Activated naive CD4-positive, alpha-beta T cell treated with anti-CD3 and anti-CD28 coated beads, Interleukin-2, amount 10 ng/mL, durations not matched to agents 7 days and 5 days (primary cell): ENCODE measurements around the gene GRM7.

Experiments used
- CTCF ChIA-PET: fragments of 350-600 bp; sonication (Branson Sonifier 250); formaldehyde crosslinking; loops from one replicate; lab custom pipeline; 2021; ENCODE audit warnings: antibody characterized with exemption; lab: Charles Lee
- DNase-seq: peaks from one replicate; pipeline ENCODE4 v3.0.0-alpha.2; 2020
- H3K27ac Mint-ChIP-seq: one replicate; pipeline ENCODE4 v1.8.0; 2021; ENCODE audit warnings: mild to moderate bottlenecking, moderate library complexity, mixed read lengths
- H3K27me3 Mint-ChIP-seq: one replicate; pipeline ENCODE4 v1.8.0; 2021; ENCODE audit warnings: mild to moderate bottlenecking, mixed read lengths
- H3K36me3 Mint-ChIP-seq: one replicate; pipeline ENCODE4 v1.8.0; 2021; ENCODE audit warnings: mixed read lengths
- H3K4me1 Mint-ChIP-seq: one replicate; pipeline ENCODE4 v1.8.0; 2021; ENCODE audit warnings: mixed read lengths
- H3K4me3 Mint-ChIP-seq: one replicate; pipeline ENCODE4 v1.8.0; 2021; ENCODE audit warnings: mild to moderate bottlenecking, moderate library complexity, mixed read lengths
- H3K9me3 Mint-ChIP-seq: one replicate; pipeline ENCODE4 v1.8.0; 2021; ENCODE audit warnings: mixed read lengths

The GRM7 gene

GRCh38 chr3:7371693-7372572, 511.0 kb downstream of the GRM7 start:
- Mint-ChIP-seq H3K36me3 (no peaks in the 10 kb centered on the region), H3K9me3 (peaks cover 3% of the 10 kb centered on the region), H3K27ac (no peak overlapping the region), H3K4me3 (no peak overlapping the region), H3K4me1 (no peaks in the 10 kb centered on the region), H3K27me3 (no peaks in the 10 kb centered on the region)
- CTCF ChIA-PET, result no interaction called here
- DNase-seq, result no peak

DNA sequence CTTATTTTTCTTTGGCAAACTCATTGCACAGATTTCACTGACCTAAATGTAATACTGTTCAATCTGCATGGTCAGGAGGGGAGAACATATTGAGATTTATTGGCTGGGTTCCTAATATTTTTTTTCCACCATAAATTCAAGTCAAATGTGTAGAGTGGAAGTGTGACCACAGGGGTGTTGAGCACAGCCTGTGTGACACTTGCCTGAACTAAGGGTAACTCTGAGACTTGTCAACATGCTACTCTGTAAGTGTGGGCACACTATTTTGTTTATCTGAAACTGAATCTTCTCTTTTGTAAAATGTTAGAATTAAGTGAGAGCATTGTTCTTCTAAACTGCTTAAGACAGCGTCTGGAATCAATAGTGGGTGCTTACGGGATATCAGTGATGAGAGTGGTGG, 516.2 kb downstream of the GRM7 start:
- CTCF ChIA-PET, result no interaction called here
- H3K27ac Mint-ChIP-seq, result no peak overlapping the region
- DNase-seq, result no peak
- H3K27me3 Mint-ChIP-seq, result no peaks in the 10 kb centered on the region
- H3K9me3 Mint-ChIP-seq, result peaks cover 3% of the 10 kb centered on the region
- no peak overlapping the region for H3K4me3 Mint-ChIP-seq
- no peaks in the 10 kb centered on the region for H3K4me1 Mint-ChIP-seq
- no peaks in the 10 kb centered on the region for H3K36me3 Mint-ChIP-seq

DNA sequence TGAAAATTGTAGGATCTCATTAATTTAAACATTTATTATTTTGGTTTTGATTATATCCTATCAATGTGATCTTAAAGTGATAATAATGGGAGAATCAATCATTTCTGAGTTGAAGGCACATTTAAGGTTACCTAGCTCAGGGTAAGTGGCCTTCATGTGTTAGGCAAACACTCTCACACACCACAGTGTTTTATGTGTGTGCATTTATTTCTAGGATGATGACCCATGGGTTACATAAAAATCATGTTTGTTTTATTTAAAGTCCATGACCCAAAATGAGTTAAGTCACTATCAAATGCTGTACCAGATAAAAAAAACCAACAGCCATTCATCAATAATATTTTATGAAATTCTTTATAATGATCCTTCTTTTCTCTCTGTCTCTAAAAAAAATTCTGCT, 520.8 kb downstream of the GRM7 start:
- no peak overlapping the region for H3K4me3 Mint-ChIP-seq
- H3K36me3 Mint-ChIP-seq, result no peaks in the 10 kb centered on the region
- no peak overlapping the region for H3K27ac Mint-ChIP-seq
- no peak for DNase-seq
- CTCF ChIA-PET, result no interaction called here
- no peaks in the 10 kb centered on the region for H3K27me3 Mint-ChIP-seq
- H3K9me3 Mint-ChIP-seq, result no peaks in the 10 kb centered on the region
- no peaks in the 10 kb centered on the region for H3K4me1 Mint-ChIP-seq

DNA sequence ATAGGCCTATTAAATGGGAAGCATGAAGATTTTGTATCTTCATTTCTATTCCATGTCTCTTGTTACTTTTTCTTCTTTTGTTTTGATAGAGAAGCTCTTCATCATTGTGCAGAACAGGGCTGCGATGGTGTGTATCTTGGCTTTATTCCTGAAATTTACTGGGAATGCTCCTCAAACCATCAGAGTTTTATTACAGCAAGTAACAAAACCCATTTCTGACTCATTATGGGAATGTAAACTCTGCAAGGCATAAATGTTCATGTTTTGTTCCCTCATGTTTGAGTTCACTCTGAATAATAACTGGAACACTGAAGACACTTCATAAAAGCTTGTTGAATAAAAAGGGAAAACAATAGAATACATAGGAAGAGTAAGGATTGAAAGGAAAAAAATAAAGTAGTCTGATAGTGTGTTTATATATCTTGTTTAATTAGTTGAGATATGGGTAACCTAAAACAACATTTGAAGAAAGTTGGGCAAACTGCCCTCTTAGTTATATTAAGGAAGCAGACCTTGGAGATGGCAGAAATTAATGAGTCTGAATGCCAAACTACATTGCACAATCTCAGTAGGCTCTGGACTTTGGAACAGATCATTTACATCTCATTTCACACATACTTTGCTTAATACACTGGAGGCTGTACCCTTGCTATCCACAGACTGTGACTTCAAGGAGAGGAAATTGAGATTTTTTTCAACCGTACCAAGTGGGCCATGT, 521.5 kb downstream of the GRM7 start:
- CTCF ChIA-PET, result no interaction called here
- Mint-ChIP-seq H3K4me3 (no peak overlapping the region), H3K9me3 (no peaks in the 10 kb centered on the region), H3K27ac (no peak overlapping the region), H3K4me1 (no peaks in the 10 kb centered on the region), H3K36me3 (no peaks in the 10 kb centered on the region), H3K27me3 (no peaks in the 10 kb centered on the region)
- DNase-seq, result no peak

- no peak overlapping the region for H3K4me3 Mint-ChIP-seq
- no peaks in the 10 kb centered on the region for H3K27me3 Mint-ChIP-seq
- H3K4me1 Mint-ChIP-seq, result no peaks in the 10 kb centered on the region
- H3K9me3 Mint-ChIP-seq, result no peaks in the 10 kb centered on the region
- CTCF ChIA-PET, result no interaction called here
- DNase-seq, result no peak
- H3K36me3 Mint-ChIP-seq, result no peaks in the 10 kb centered on the region
- H3K27ac Mint-ChIP-seq, result no peak overlapping the region
These were observed 524.7 kb downstream of the GRM7 start for GRCh38 chr3:7385635-7386034.

- no peak overlapping the region for H3K27ac Mint-ChIP-seq
- H3K27me3 Mint-ChIP-seq, result no peaks in the 10 kb centered on the region
- no peaks in the 10 kb centered on the region for H3K36me3 Mint-ChIP-seq
- CTCF ChIA-PET, result no interaction called here
- no peak for DNase-seq
- peaks cover 2% of the 10 kb centered on the region for H3K9me3 Mint-ChIP-seq
- no peak overlapping the region for H3K4me3 Mint-ChIP-seq
- H3K4me1 Mint-ChIP-seq, result no peaks in the 10 kb centered on the region
These were observed 527.1 kb downstream of the GRM7 start for GRCh38 chr3:7388026-7388425.

GRCh38 chr3:7392206-7392605, 531.3 kb downstream of the GRM7 start:
- no peaks in the 10 kb centered on the region for H3K27me3 Mint-ChIP-seq
- no peak overlapping the region for H3K27ac Mint-ChIP-seq
- peaks cover 4% of the 10 kb centered on the region for H3K9me3 Mint-ChIP-seq
- no peaks in the 10 kb centered on the region for H3K4me1 Mint-ChIP-seq
- CTCF ChIA-PET, result no interaction called here
- H3K4me3 Mint-ChIP-seq, result no peak overlapping the region
- no peak for DNase-seq
- H3K36me3 Mint-ChIP-seq, result no peaks in the 10 kb centered on the region

- Mint-ChIP-seq H3K4me1 (no peaks in the 10 kb centered on the region), H3K4me3 (no peak overlapping the region), H3K9me3 (peaks cover 4% of the 10 kb centered on the region), H3K27ac (no peak overlapping the region), H3K36me3 (no peaks in the 10 kb centered on the region), H3K27me3 (no peaks in the 10 kb centered on the region)
- CTCF ChIA-PET, result no interaction called here
- DNase-seq, result no peak
These were observed 533.2 kb downstream of the GRM7 start for GRCh38 chr3:7393944-7394605.

GRCh38 chr3:7396534-7396933, 535.6 kb downstream of the GRM7 start:
- Mint-ChIP-seq H3K4me1 (no peaks in the 10 kb centered on the region), H3K36me3 (no peaks in the 10 kb centered on the region), H3K4me3 (no peak overlapping the region), H3K27me3 (no peaks in the 10 kb centered on the region), H3K9me3 (peaks cover 4% of the 10 kb centered on the region), H3K27ac (no peak overlapping the region)
- DNase-seq, result no peak
- CTCF ChIA-PET, result no interaction called here

DNA sequence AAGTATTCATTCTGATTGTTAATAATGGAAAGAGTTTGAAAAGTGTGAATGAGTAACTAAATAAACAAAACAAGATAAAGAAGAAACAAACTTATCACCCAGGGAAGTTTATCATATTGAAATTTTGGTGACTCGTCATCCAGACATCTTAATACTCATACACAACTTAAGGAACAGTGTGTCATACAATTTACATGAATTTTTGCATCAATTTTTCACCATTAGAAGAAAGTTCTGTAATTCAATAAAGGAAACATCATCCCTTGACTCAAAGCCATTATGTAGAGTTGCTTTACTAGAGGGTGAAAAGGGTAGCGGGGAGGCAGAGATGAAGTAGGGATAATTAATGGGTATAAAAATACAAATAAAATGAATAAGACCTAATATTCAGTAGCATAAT, 536.2 kb downstream of the GRM7 start:
- CTCF ChIA-PET, result no interaction called here
- Mint-ChIP-seq H3K36me3 (no peaks in the 10 kb centered on the region), H3K4me1 (no peaks in the 10 kb centered on the region), H3K4me3 (no peak overlapping the region), H3K27me3 (no peaks in the 10 kb centered on the region), H3K9me3 (peaks cover 2% of the 10 kb centered on the region), H3K27ac (no peak overlapping the region)
- DNase-seq, result no peak

DNA sequence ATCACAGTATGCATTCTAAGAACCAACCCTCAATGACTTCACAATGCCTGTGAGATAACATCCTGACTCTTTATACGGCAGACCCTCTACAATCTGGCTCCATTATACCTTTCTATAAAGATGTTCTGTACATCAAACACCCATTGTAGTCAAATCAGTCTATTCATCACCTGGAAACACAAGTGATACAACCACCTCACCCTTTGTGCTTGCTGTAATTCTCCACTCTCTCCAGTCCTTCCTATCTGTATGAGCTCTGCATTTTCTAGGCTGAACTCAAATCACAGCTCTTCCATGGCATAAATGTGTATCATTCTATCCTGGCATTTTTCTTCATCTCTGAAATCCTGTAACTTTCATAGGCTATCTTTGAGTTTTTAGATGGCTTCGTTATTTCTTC, 539.4 kb downstream of the GRM7 start:
- H3K9me3 Mint-ChIP-seq, result no peaks in the 10 kb centered on the region
- H3K4me1 Mint-ChIP-seq, result no peaks in the 10 kb centered on the region
- H3K36me3 Mint-ChIP-seq, result no peaks in the 10 kb centered on the region
- H3K27ac Mint-ChIP-seq, result no peak overlapping the region
- DNase-seq, result no peak
- H3K27me3 Mint-ChIP-seq, result no peaks in the 10 kb centered on the region
- CTCF ChIA-PET, result no interaction called here
- no peak overlapping the region for H3K4me3 Mint-ChIP-seq

GRCh38 chr3:7401418-7401817, 540.5 kb downstream of the GRM7 start:
- Mint-ChIP-seq H3K27ac (no peak overlapping the region), H3K9me3 (no peaks in the 10 kb centered on the region), H3K4me3 (no peak overlapping the region), H3K4me1 (no peaks in the 10 kb centered on the region), H3K36me3 (no peaks in the 10 kb centered on the region), H3K27me3 (no peaks in the 10 kb centered on the region)
- DNase-seq, result no peak
- CTCF ChIA-PET, result no interaction called here

- no peaks in the 10 kb centered on the region for H3K9me3 Mint-ChIP-seq
- no peak overlapping the region for H3K27ac Mint-ChIP-seq
- no peaks in the 10 kb centered on the region for H3K4me1 Mint-ChIP-seq
- no peak for DNase-seq
- no peaks in the 10 kb centered on the region for H3K36me3 Mint-ChIP-seq
- no peak overlapping the region for H3K4me3 Mint-ChIP-seq
- CTCF ChIA-PET, result no interaction called here
- H3K27me3 Mint-ChIP-seq, result no peaks in the 10 kb centered on the region
These were observed 546.2 kb downstream of the GRM7 start for GRCh38 chr3:7407107-7407506.

GRCh38 chr3:7410782-7411181, 549.9 kb downstream of the GRM7 start:
- no peak overlapping the region for H3K4me3 Mint-ChIP-seq
- CTCF ChIA-PET, result no interaction called here
- H3K27me3 Mint-ChIP-seq, result no peaks in the 10 kb centered on the region
- no peak overlapping the region for H3K27ac Mint-ChIP-seq
- H3K9me3 Mint-ChIP-seq, result no peaks in the 10 kb centered on the region
- H3K4me1 Mint-ChIP-seq, result no peaks in the 10 kb centered on the region
- H3K36me3 Mint-ChIP-seq, result no peaks in the 10 kb centered on the region
- DNase-seq, result no peak

DNA sequence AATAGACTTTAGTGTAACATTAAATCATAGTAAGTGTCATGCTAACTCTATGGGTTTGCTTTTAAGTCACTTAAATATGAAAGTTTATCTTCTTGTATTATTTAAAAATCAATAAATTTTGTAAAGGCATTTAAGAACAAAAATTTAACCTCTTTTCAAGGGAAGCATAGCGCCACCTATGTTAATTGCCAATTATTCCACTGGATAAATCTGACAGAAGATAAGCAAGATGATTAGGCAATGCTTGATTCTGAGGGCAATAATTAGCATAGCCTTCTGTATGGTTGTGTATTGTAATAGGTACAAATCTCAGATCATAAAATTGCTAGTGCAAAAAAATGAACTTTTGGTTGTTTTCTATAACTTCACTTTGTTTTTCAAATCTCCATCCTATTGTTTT, 560.1 kb downstream of the GRM7 start:
- H3K9me3 Mint-ChIP-seq, result no peaks in the 10 kb centered on the region
- H3K27ac Mint-ChIP-seq, result no peak overlapping the region
- DNase-seq, result no peak
- CTCF ChIA-PET, result no interaction called here
- no peaks in the 10 kb centered on the region for H3K4me1 Mint-ChIP-seq
- no peaks in the 10 kb centered on the region for H3K36me3 Mint-ChIP-seq
- H3K4me3 Mint-ChIP-seq, result no peak overlapping the region
- no peaks in the 10 kb centered on the region for H3K27me3 Mint-ChIP-seq
